HCT116 (cell line): ENCODE data around the gene BRD3OS. TPM values are rescaled to one million over a fixed set of nuclear protein-coding genes. Genes with fewer than 3 reads are reported as not detected.

Experiments
- ATAC-seq: fragments of 200-7000 bp; cut with Tn5 transposase; 2 replicates; pipeline ENCODE4 v1.9.1; 2020; ENCODE audit warnings: mild to moderate bottlenecking, moderate library complexity
- BruUV-seq: library from RNA; stranded (reverse); fragments of 400-500 nt; replicated peaks from 2 replicates; lab custom pipeline; 2021; lab: Mats Ljungman, UMichigan
- CTCF ChIA-PET: fragments of 300-600 bp; sonication (Branson Sonifier 250); formaldehyde crosslinking; loops from one replicate; lab custom pipeline; 2021; ENCODE audit warnings: antibody characterized with exemption; lab: Charles Lee
- POLR2A ChIA-PET: fragments of 300-600, 350-600 bp; sonication (Branson Sonifier 250); formaldehyde crosslinking; loops from one replicate; lab custom pipeline; 2021; ENCODE audit warnings: antibody characterized with exemption; lab: Charles Lee
- RAD21 ChIA-PET, 2 experiments: fragments of 300-600 bp; sonication (Branson Sonifier 250); formaldehyde crosslinking; loops; one replicate each; lab custom pipeline; 2023; ENCODE audit warnings: low total read pairs in 2 of 2; ENCODE audit not compliant: uncharacterized antibody in 2 of 2, unreplicated experiment in 2 of 2, low non-redundant PET in 1 of 2; lab: Charles Lee
- DNase-seq: peaks from one replicate; pipeline ENCODE4 v3.0.0-alpha.2; 2010; ENCODE audit warnings: low read depth, low spot score
- H2AFZ ChIP-seq: fragments of 200-600 bp; shearing (Covaris generic), sonication (generic); 2 replicates; pipeline ENCODE4 v1.6.1; 2017; ENCODE audit warnings: low read depth, mixed run types, mixed read lengths, antibody characterized with exemption, low read length; ENCODE audit not compliant: poor library complexity, severe bottlenecking
- H3K27ac ChIP-seq: 2 replicates; pipeline ENCODE4 v1.5.1; 2012; ENCODE audit warnings: low read depth, low read length
- H3K27me3 ChIP-seq: fragments of 200-600 bp; sonication (generic); 2 replicates; pipeline ENCODE4 v1.6.1; 2016; ENCODE audit warnings: mixed run types, low read length, mixed read lengths; ENCODE audit not compliant: insufficient read depth
- H3K36me3 ChIP-seq, 2 experiments: fragments of 200-500 bp in 1 of 2; fragments of 200-600 bp in 1 of 2; sonication (Bioruptor generic) in 1 of 2; sonication (generic) in 1 of 2; 2 replicates each; pipeline versions ENCODE4 v1.5.1 to v1.6.1; 2014 to 2016; ENCODE audit warnings: low read length in 2 of 2, inconsistent platforms in 1 of 2, mixed read lengths in 1 of 2, mixed run types in 1 of 2; ENCODE audit not compliant: insufficient read depth in 2 of 2, control insufficient read depth in 1 of 2
- H3K4me1 ChIP-seq, 2 experiments: fragments of 200-600 bp in 1 of 2; sonication (generic) in 1 of 2; 2 replicates each; pipeline versions ENCODE4 v1.5.1 to v1.6.1; 2012 to 2017; ENCODE audit warnings: low read length in 2 of 2, inconsistent platforms in 1 of 2, mild to moderate bottlenecking in 1 of 2, mixed read lengths in 1 of 2, mixed run types in 1 of 2, moderate library complexity in 1 of 2; ENCODE audit not compliant: insufficient read depth in 2 of 2, control insufficient read depth in 1 of 2
- H3K4me2 ChIP-seq: fragments of 200-600 bp; sonication (generic); 2 replicates; pipeline ENCODE4 v1.6.1; 2017; ENCODE audit warnings: mixed run types, low read length, mixed read lengths
- H3K4me3 ChIP-seq, 2 experiments: fragments of 200-600 bp in 1 of 2; sonication (generic) in 1 of 2; replicated peaks in 1 of 2; 2 replicates each; pipeline ENCODE4 v1.5.1; 2011 to 2016; ENCODE audit warnings: low read length in 2 of 2, control low read depth in 1 of 2, low read depth in 1 of 2, mild to moderate bottlenecking in 1 of 2, mixed read lengths in 1 of 2, mixed run types in 1 of 2
- H3K79me2 ChIP-seq: fragments of 200-600 bp; sonication (generic); 2 replicates; pipeline ENCODE4 v1.6.1; 2017; ENCODE audit warnings: mild to moderate bottlenecking, mixed run types, low read length, moderate library complexity, mixed read lengths; ENCODE audit not compliant: insufficient read depth
- H3K9ac ChIP-seq: fragments of 200-600 bp; sonication (generic); 2 replicates; pipeline ENCODE4 v1.6.1; 2016; ENCODE audit warnings: low read length, mixed read lengths
- H3K9me2 ChIP-seq: fragments of 200-600 bp; sonication (generic), shearing (Covaris generic); 2 replicates; pipeline ENCODE4 v1.6.1; 2017; ENCODE audit warnings: mixed run types, mild to moderate bottlenecking, moderate library complexity; ENCODE audit not compliant: insufficient read depth
- H3K9me3 ChIP-seq, 2 experiments: fragments of 200-500 bp in 1 of 2; fragments of 200-600 bp in 1 of 2; sonication (Bioruptor generic) in 1 of 2; sonication (generic) in 1 of 2; 2 replicates each; pipeline ENCODE4 v1.6.1; 2014 to 2017; ENCODE audit warnings: low read length in 2 of 2, mixed read lengths in 2 of 2, inconsistent platforms in 1 of 2, low read depth in 1 of 2, mild to moderate bottlenecking in 1 of 2, mixed run types in 1 of 2, moderate library complexity in 1 of 2; ENCODE audit not compliant: control insufficient read depth in 1 of 2, insufficient read depth in 1 of 2
- H4K20me1 ChIP-seq: fragments of 200-600 bp; sonication (generic), shearing (Covaris generic); 2 replicates; pipeline ENCODE4 v1.6.1; 2017; ENCODE audit warnings: mixed run types, mild to moderate bottlenecking, moderate library complexity; ENCODE audit not compliant: insufficient read depth
- ATF3 ChIP-seq: IDR thresholded peaks from 2 replicates; pipeline ENCODE4 v1.6.1; 2012
- CBX3 ChIP-seq: IDR thresholded peaks from 2 replicates; pipeline ENCODE4 v1.6.1; 2012; ENCODE audit warnings: low read depth
- ELF1 ChIP-seq: IDR thresholded peaks from 2 replicates; pipeline ENCODE4 v1.6.1; 2012; ENCODE audit warnings: low read depth, borderline replicate concordance
- MAX ChIP-seq: IDR thresholded peaks from 2 replicates; pipeline ENCODE4 v1.6.1; 2012
- REST ChIP-seq: IDR thresholded peaks from 2 replicates; pipeline ENCODE4 v1.6.1; 2012; ENCODE audit warnings: low read depth
- SIN3A ChIP-seq: IDR thresholded peaks from 2 replicates; pipeline ENCODE4 v1.6.1; 2012; ENCODE audit warnings: low read depth
- SP1 ChIP-seq: IDR thresholded peaks from 2 replicates; pipeline ENCODE4 v1.6.1; 2012; ENCODE audit warnings: low read depth
- SRF ChIP-seq: IDR thresholded peaks from 2 replicates; pipeline ENCODE4 v1.6.1; 2012; ENCODE audit warnings: low read depth
- YY1 ChIP-seq: IDR thresholded peaks from 2 replicates; pipeline ENCODE4 v1.6.1; 2011; ENCODE audit warnings: low read length, low read depth, moderate library complexity, mild to moderate bottlenecking; ENCODE audit not compliant: insufficient replicate concordance; ENCODE audit errors: extremely low read depth
- ZNF274 ChIP-seq: fragments of 200-500 bp; sonication (Bioruptor generic); IDR thresholded peaks from 2 replicates; pipeline ENCODE4 v1.6.1; 2014; ENCODE audit warnings: mild to moderate bottlenecking, low read depth, low read length, inconsistent platforms
- intact Hi-C: fragments of 100-400 bp; cut with micrococcal nuclease; formaldehyde crosslinking; loops from 2 replicates; pipeline ENCODE4 v1.10.0; 2022
- total RNA-seq: library from RNA; stranded (reverse); gene quantifications from one replicate; pipeline ENCODE4 v1.2.1, GENCODE V29; 2021; ENCODE audit not compliant: unreplicated experiment

Gene BRD3OS
- total RNA-seq, 1 experiment from 2014 or later, result 17.0 TPM

- Histone ChIP-seq H3K36me3 (peaks cover 11 to 13% of the 10 kb centered on the region in 2 experiments; a peak in 1 of 4 replicates), H3K9ac (no peak overlapping the region), H3K9me2 (no peaks in the 10 kb centered on the region)
These were observed 12.4 kb downstream of the BRD3OS start for GRCh38 chr9:134037641-134038040.

More at GRCh38 chr9:134037641-134038040, 12.4 kb downstream of the BRD3OS start:
- H4K20me1 ChIP-seq, result no peaks in the 10 kb centered on the region
- H3K79me2 ChIP-seq, result no peaks in the 10 kb centered on the region
- H3K4me3 ChIP-seq, result no peak overlapping the region
- H2AFZ ChIP-seq, result no peak overlapping the region
- no TSS peak for BruUV-seq
- no peaks in the 10 kb centered on the region for H3K4me1 ChIP-seq
- POLR2A ChIA-PET, result no interaction called here
- intact Hi-C loops, result no loop called here
- CTCF ChIA-PET, result no interaction called here
- H3K27me3 ChIP-seq, result no peaks in the 10 kb centered on the region
- RAD21 ChIA-PET, result no interaction called here
- no peaks in the 10 kb centered on the region for H3K9me3 ChIP-seq
- DNase-seq, result no peak
- ATAC-seq, result no peak
- no peak overlapping the region for H3K4me2 ChIP-seq
- H3K27ac ChIP-seq, result no peak overlapping the region
- TF ChIP-seq MAX, result no peak
- no peak for TF ChIP-seq SIN3A
- TF ChIP-seq REST, result no peak
- no peak for TF ChIP-seq YY1
- no peak for TF ChIP-seq ZNF274
- TF ChIP-seq SRF, result no peak
- no peak for TF ChIP-seq ELF1
- TF ChIP-seq CBX3, result no peak
- no peak for TF ChIP-seq ATF3
- TF ChIP-seq SP1, result no peak
